ENCODE results near the gene PADI1.
"Not testable (repeated sequence)": the region's sequence is repeated elsewhere in the genome, so short reads cannot be mapped to it uniquely, and the experiment has no call there.

PADI1 gene

DNA sequence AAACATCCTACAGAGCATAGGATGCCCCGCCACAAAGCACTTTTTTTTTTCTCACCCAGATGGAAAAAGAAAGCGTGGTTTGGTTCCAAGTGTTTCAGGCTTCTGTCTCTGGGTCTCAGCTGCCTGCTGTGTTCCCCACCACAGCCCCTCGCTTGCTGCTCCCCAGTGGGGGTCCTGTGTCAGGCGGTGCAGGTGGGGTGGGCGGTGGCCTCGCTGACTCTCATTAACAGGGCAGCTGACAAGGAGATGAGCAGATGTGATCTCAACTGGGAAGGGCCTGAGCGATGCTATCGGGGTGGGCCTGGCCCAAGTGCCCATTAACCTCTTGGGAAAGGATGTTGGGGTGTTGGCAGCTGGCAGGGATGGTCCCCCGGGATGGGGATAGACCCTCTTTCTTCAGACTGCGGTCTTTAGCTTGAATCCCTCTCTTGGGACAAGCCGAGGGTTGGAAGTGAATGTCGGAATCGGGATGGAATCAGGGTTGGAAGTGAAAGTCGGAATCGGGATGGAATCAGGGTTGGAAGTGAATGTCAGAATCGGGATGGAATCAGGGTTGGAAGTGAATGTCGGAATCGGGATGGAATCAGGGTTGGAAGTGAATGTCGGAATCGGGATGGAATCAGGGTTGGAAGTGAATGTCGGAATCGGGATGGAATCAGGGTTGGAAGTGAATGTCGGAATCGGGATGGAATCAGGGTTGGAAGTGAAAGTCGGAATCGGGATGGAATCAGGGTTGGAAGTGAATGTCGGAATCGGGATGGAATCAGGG, 36.3 kb downstream of the PADI1 start:
- not testable (repeated sequence) for DNase-seq (ENCODE audit: low spot score)

DNA sequence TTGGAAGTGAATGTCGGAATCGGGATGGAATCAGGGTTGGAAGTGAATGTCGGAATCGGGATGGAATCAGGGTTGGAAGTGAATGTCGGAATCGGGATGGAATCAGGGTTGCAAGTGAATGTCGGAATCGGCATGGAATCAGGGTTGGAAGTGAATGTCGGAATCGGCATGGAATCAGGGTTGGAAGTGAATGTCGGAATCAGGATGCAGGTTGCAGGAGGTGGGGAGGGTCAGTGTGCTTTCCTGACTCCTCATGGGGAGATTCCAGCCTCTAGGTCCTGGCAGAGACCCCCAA, 36.8 kb downstream of the PADI1 start:
- DNase-seq (ENCODE audit: low spot score): not testable (repeated sequence)

DNA sequence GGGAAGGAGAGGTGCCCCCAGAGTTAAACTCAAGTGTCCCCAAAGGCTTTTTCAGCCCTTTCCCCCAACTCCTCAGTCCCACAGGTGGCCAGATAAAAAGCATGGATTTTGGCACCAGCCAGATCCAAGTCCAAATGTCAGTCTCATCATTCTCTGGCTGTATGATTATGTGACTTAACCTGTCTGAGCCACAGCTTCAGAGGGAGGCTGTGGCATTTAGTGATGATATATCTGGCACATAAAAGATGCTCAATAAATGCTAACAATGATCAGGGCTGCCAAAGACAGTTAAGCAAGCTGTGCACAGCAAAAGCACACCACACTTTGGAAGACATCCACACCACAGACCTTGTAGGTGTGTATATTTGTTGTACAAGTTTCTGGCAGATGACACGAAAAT, 38.3 kb downstream of the PADI1 start:
- no peak for DNase-seq (ENCODE audit: low spot score)

DNA sequence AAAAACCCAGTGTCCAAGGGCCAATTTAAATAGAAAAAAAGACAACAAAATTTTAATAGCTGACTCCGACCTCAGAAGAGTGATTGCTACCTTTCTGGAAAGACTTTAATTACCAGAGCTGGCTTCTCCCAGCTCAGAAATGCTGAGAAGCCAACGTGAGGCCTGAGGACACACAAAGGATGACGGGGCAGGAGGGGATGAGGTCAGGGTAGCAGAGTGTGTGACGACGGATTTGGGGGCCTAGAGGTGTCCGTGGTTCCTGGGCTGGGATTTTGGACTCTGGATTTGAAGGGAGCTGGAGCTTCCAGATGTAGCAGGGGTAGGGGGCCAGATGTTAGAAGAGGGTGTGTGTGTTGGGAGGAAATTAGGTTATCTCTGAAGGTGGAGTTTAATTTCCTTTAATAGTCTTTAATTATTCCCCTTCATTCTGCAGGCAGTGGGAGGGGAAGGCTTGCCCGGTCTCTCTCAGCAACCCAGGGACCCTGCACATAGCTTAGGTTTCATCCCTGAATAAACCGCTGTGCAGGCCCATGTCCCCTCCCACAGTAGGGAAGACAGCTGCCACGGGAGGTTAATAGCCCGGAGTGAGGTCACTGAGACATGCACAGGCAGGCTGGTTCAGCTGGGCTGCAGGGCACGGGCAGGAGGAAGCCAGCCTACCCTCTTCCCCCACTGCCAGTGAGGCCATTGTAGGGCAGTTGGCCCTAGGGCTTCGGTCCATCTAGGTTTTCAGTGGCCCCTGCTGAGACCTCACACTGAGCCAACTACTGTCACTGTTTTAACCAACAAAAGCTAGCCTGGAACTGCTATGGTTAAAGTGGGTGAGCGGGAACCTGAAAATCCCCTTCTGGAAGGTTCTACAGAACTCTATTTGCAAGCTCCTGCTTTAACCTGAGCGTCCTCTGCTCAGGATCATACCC, 40.2 kb downstream of the PADI1 start:
- DNase-seq (ENCODE audit: low spot score): no peak

DNA sequence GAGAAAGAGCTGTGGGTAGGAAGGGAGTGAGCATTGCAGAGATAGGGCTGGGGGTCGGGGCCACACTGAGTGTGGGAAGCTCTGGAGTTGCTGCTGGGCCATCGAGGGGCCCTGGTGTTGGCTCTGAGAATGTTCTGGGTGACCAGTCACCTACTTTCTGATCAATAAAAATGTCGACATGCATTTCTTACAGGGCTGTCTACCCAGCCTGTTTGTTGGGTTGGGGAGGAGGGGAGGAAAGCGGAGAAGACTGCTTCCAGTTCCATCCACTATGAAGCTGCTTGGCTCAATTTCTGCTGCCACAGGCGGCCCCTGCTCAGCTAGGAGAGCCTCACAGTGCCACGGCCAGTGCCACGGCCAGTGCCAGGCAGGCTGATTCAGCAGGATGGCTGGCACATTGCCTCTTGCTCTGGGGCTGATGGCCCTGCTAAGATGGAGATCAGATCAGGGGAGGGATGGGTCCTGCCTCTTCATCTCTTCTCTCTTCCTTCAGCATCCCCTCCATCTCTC, 40.9 kb downstream of the PADI1 start:
- no peak for DNase-seq (ENCODE audit: low spot score)

DNA sequence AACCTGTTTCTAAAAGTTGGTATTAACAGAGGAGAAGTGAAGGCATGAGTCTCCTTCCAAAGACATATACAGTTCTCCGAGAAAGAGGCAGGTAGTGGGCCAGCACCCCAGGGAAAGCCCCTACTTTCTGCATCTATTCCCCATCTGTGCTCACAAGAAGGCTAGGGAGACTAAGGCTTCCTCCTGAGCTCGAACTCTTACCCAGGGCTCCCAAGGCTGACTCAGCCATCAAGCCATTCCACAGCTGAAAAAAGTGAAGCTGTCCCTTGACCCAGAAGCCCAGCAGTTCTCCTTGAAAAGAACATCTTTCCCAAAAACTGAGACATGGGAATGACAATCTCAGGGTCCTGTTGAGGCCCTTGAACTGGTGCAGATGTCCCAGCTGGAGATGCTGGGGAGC, 42.0 kb downstream of the PADI1 start:
- no peak for DNase-seq (ENCODE audit: low spot score)

DNA sequence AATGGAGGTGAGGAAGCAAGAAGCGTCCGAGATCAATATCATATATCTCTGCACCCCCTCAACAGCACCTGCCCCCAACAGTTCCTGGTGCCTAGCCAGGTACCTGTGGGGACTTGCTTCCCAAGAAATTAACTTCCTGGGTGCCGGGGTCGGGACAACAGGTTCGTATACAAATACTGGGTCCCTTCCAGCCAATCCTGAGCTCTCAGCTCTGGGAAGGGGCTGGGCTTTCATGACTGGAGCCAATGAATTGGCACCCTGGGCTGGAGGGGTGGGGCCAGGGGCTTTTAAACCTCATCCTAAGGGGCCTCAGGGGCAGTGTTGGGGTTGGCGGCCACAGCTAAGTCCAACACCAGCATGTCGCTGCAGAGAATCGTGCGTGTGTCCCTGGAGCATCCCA, 43.9 kb downstream of the PADI1 start, which contains the start of gene PADI3:
Gene PADI3, plus strand, starts transcription at position 318 of the 400 bp plus-strand sequence. Its CDS starts 40 bp downstream, at position 358.
- DNase-seq (ENCODE audit: low spot score): no peak

DNA sequence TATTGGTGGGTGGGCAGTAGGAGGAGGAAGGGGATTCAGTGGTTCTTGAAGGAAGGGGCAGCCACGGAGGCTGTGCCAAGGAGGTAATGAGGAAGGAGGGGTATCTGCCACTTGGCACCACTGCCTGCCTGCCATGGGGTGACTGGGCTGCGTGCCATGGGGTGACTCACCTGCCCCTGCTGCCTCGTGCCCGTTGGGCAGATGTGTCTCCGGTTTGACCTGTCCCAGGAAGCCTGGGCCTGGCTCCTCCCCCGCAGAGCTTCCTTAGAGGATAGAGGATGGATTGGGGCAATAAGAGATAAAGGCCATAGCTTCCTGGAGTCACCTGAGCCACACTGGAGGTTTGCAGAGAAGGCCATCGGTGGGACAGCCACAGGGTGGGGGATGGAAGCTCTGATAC, 45.7 kb downstream of the PADI1 start:
- no peak for DNase-seq (ENCODE audit: low spot score)

DNA sequence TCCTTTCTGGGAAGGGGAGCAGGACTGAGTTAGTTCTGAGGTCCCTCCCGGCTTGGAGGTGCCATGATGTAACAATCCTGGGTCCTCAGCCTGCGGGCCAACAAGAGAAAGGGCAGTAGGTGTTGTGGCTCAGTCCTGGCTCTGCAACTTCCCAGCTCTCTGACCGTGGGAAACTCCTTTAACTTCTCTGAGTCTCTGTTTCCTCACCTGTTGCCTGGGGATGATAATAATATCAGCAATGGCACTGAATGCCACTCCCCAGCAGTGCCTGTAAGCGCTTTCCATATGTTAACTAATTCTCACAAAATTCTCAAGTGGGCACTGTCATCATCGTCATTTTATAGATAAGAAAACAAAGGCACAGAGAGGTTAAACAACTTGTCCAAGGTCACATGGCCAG, 46.3 kb downstream of the PADI1 start:
- no peak for DNase-seq (ENCODE audit: low spot score)

DNA sequence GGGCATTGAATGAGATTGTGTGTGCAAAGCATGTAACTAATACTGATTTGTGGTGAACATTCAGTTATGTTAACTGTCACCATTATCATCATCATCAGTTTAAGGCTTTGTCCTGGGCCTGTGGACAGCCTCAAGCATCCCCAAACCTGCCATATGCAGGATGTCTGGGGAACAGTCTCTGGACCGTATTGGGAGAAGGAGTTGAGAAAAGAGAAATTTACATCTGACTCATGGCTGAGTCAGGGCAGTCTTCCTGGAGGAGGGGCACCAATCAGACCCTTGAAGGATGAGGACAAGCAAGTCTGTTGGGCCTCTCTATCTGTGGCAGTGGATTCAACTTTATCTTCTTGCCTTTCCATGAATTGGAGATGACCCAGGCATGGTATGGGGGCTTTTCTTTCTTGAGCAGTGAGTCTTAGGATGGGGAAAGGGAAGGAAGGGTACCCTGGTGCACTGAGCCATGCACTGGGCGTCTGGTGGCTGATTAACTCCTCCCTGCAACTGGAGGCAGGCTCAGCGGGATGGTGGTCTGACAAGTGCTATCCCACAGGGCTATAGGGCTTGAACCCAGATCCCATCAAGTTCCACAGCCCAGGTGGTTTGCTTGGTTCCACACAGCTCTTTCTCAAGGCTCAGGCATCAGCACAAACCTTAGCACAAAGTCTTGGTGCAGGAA, 46.9 kb downstream of the PADI1 start:
- DNase-seq (ENCODE audit: low spot score): no peak

DNA sequence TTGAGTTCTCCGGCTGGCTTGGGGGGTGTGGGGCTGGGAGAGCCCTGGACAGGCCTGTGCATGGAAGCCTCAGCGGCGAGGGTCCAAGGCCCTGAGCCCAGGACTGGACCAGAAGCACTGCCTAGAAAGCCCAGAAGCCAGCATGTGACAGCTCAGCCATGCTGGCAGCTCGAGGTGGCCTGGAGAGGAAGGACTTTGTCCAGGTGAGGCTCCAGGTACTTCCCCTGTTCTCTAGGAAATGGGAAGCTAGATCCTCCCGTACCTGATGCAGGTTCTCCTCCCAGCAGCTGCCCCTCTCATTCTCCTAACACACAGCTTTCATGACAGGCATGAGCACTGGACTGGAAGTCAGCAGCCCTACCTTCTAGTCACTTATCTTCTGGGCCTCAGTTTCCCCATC, 50.4 kb downstream of the PADI1 start:
- DNase-seq (ENCODE audit: low spot score): no peak

DNA sequence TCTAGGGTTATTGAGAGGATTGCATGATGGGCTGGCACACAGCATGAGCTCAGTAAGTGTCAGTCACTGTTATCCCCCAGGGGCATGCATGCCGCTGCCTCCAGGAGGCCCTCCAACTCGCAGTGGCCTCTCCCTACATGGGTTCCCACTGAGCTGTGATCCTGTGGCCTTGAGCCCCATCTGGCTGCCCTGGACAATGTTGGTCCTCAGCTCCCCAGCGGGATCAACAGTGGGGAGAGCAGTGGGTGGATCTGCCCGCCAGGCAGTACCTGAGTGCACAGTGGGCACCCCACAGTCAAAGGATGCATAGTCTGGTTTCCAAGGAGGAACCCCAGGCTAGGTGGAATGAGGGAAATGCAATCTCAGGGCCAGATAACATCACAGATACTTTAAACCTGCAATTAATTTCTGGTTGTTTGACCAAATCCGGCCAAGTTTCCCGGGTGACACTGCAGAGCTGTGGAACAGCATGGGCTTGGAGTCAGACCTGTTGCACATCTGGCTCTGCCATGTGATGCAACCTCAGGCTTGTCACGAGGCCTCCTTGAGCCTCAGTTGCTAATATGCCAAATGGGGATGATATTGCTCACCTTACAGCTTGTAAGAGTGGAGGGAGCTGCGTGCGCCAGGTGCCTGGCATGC, 53.3 kb downstream of the PADI1 start:
- no peak for DNase-seq (ENCODE audit: low spot score)

DNA sequence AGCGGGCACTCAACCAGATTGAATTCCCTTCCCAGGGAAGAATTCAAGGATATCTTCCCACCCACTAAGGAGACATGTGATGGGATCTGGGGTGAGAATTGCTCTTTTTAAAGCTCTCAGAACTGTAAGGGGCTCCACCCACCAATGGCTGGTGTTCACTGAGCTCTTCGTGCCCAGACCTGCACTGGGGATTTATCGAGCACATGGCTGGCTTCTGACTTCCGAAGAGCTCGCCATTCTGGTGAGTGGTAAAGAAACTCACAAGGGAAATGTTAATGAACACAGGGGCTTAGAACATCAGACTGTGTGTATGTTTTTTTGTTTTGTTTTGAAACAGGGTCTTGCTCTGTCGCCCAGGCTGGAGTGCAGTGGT, 53.8 kb downstream of the PADI1 start:
- no peak for DNase-seq (ENCODE audit: low spot score)

DNA sequence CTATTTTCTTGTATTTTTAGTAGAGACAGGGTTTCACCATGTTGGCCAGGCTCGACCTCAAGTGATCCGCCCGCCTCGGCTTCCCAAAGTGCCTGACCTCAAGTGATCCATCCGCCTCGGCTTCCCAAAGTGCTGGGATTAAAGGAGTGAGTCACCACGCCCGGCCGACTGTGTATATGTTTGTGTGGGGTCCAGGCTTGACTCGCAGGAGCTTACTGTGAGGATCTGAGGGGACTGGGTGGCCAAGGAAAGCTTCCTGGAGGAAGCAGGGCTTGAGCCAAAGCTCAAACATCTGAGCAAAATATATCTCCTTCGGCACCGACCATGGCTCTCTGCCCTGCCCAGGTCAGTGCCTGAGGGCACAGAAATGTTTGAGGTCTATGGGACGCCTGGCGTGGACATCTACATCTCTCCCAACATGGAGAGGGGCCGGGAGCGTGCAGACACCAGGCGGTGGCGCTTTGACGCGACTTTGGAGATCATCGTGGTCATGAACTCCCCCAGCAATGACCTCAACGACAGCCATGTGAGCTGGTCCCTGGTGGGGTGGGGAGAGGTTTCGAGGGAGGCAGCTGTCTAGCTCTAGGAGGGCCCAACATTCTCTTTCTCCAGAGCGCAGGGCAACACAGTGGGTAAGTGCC, 54.4 kb downstream of the PADI1 start:
- DNase-seq (ENCODE audit: low spot score): no peak

DNA sequence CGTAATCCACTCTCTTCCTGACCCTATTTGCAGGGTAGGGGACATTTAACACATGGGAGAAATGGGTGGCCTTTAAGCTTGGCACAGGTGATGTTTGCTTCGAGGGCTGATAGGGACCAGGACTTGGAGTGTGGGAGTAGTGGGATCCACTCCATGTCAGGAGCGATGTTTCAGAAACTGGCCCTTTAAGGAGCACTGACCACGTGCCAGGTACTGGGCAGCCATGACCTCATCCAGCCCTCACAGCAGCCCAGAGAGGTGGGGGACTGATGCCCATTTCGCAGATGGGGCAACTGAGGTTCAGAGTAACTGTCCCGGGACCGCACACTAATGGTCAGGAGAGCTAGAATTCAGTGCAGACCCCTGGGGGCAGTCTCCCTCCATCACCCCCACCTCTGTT, 55.3 kb downstream of the PADI1 start:
- DNase-seq (ENCODE audit: low spot score): no peak

DNA sequence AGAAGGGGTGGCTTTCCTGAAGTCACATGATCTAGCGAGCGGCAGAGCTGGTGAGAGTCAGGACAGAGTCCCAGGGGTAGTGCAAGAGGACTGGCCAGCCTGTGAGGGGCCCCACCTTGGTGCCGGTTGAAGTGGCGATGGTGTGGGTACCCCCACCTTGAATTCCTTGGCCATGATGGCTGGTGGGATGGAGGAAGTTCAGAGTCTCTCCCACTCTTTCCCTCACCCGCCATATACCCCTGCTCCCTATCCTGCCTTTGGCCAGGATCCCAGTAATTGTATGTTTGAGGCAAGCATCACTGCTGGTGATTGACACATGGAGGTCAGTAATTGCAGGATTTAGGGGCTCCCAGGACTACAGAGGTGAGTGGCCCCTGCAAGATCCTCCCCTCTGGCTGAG, 55.8 kb downstream of the PADI1 start:
- DNase-seq (ENCODE audit: low spot score): no peak

DNA sequence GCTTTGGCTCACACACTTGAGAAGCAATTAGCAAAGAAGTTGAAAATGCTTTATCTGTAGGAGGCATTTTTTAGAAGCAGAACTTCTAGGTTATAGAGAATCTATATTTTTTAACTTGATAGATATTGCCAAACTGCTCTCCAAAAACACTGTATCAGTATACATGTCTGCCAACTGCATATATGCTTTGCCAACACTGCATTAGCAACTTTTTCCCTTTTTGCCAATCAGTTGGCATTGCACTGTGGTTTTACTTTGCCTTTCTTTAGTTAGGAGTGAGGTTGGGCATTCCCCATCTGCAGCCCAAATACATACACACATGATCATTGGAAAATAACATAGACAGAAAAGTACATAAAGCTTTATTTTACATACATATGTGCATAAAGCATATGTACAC, 59.0 kb downstream of the PADI1 start:
- no peak for DNase-seq (ENCODE audit: low spot score)

DNA sequence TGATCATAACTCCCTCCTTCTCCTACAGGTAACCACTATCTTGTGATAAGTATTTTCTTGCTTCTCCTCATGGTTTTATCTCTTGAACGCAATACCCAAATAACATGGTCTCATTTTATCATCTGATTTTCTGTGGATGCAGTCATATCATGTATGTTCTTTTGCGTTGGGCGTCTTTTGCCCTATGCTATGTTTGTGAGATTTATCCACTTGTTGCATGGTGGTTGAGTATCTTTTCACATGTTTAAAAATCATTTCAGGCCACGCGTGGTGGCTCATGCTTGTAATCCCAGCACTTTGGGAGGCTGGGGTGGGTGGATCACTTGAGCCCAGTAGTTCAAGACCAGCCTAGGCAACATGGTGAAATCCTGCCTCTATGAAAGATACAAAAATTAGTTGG, 59.5 kb downstream of the PADI1 start:
- DNase-seq (ENCODE audit: low spot score): no peak

DNA sequence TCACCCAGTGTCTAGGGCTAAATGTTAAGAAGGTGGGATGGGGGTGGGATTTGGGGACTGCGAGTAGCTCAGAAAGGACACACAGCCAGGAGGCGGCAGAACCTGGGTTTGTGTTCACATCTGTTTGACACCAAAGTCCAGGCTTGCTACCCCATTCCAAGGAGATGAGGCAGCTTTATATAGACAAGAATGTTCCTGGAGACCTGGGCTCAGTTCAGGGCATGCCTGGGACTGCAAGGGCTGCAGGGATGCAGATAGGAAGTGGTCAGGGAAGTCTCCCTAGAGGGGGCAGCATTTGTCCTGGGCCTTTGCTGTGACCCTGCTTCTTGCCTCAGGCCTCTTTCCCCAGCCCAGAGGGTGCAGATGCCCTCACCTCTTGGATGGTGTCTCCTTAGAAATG, 60.2 kb downstream of the PADI1 start:
- DNase-seq (ENCODE audit: low spot score): no peak

DNA sequence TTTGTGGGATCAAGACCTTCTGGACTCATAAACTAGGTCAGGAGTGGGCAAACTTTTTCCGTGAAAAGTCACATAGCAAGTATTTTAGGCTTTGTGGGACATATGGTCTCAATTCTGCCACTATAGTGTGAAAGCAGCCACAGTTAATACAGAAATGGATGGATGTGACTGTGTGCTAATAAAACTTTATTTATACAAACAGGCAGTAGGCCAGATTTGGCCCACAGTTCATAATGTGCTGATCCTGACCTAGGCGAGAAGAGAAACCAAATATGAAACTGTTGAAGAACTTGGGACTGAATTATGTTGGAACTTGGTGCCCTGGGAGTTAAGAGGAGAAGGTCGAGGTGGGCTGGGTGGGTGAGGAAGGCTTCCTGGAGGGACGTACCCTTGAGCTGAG, 61.0 kb downstream of the PADI1 start:
- no peak for DNase-seq (ENCODE audit: low spot score)

DNA sequence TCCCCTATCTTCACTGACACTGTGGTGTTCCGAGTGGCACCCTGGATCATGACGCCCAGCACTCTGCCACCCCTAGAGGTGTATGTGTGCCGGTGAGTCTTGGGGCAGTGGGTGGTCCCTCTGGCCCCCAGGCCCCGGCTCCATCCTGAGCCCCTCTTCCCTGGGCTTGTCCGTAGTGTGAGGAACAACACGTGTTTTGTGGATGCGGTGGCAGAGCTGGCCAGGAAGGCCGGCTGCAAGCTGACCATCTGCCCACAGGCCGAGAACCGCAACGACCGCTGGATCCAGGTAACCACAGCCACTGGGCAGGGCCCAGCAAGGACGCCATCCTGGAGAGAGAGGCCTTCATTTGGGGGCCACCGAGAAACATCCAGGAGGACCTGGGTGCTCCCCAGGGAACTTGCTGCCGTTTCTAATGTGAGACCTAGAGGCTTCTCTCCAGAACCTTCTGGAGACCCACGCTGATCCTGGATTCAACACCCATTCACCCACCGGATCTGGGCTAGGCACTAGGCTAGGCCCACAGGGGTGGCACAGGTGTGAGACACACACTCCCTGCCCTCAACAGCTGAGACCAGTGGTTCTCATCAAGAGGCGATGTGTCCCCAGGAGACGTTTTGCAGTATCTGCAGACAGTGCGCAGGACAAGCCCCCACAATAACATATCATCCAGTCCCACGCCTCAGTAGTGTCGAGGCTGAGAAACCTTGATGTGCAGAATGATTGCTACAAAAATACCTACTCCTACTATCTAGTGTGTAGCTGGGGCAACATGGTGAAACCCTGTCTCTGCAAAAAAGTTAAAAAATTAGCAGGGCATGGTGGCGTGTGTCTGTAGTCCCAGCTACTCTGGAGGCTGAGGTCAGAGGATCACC, 66.2 kb downstream of the PADI1 start:
- DNase-seq (ENCODE audit: low spot score): no peak

Data from left forelimb (tissue), 1 donor.